ENCODE data around the gene MACROD2.

DNA sequence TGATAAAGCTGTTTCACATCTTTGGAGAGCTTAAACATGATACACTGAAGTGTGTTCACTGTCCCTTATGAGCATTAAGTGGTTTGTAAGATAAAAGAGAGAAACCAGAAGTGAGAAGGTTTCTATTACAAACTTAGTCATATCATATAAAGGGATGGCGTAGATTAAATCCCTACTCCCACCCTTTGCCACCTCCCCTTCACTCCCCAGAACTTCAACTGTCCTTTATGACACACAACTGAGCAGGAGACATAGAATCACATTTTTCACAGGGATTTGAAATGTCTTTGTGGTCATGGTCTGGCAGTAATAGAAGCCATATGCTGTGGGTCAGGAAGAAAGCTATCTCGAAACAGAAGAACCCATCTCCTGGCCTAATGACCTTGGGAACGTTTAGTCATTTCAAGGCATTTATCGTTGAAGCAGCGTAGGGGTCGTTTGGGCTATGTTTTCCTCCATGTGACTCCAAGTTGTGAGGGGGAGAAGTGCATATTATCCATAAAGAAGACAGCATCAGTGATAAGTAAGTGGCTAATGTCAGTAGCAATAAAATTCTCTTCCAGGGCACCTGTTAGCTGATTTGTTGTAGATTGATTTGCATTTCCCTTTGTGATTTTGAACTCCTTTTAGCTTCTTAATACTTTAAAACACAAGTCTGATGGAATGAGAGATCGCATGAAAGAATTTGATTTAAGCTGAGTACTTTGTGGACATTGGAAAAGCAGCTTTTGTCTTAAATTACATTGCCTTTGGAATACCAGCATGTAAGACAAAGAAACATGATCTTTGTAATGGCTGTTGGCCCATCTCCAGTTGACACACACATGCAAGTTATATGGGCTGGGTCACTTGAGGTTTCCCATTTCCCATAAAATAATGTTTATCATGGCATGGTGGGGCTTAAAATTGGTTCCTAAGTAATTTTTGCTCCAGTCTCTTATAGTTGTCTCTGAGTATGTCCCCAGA is 843.6 kb downstream of the MACROD2 start:
- no peak for TF ChIP-seq SUZ12 (IDR thresholded peaks at IDR 0.05; ENCODE audit: extremely low read depth, insufficient read depth, insufficient read length)
- TF ChIP-seq ZNF274 (IDR thresholded peaks at IDR 0.05; ENCODE audit: low read depth, low read length), result no peak
